GM12801 (cell line): Measurements from ENCODE around the gene ADAMTS15.

ENCODE experiments used
- TF ChIP-seq, protein P1 (sequence below): IDR thresholded peaks from one replicate; pipeline ENCODE4 v1.5.1; 2011; ENCODE audit warnings: control low read depth; ENCODE audit not compliant: insufficient read length; ENCODE audit errors: extremely low read depth

Gene ADAMTS15

DNA sequence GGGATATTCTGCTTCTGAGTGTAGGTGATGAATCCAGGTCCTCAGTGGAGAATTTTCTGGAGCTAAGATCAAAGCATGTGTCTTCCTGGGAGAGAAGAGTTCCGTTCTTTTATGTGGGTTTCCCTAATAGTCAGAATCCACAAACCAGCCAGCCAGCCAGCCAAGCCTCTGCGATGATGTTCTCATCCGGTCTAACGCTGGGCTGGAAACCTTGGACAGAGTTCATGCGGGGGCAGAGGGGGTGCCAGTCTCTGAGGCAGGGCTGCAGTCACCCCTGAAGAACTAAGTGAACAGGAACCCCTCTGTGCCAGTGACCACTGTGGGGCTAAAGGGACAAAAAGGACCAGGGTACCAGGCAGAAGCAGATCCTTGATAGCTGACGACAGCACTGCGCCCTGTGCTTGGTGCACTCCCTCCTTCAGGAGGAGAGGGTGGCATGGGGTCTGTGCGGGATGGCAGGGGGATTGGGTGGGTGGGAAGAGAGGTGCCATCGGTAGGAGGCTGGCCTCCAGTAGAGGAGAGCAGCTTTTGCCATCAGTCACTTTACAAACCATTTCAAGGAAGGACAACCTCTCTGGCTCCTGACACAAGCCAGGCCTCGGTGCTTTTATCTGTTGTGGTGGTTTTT, 27.1 kb downstream of the ADAMTS15 start:
- TF ChIP-seq, protein P1, sequence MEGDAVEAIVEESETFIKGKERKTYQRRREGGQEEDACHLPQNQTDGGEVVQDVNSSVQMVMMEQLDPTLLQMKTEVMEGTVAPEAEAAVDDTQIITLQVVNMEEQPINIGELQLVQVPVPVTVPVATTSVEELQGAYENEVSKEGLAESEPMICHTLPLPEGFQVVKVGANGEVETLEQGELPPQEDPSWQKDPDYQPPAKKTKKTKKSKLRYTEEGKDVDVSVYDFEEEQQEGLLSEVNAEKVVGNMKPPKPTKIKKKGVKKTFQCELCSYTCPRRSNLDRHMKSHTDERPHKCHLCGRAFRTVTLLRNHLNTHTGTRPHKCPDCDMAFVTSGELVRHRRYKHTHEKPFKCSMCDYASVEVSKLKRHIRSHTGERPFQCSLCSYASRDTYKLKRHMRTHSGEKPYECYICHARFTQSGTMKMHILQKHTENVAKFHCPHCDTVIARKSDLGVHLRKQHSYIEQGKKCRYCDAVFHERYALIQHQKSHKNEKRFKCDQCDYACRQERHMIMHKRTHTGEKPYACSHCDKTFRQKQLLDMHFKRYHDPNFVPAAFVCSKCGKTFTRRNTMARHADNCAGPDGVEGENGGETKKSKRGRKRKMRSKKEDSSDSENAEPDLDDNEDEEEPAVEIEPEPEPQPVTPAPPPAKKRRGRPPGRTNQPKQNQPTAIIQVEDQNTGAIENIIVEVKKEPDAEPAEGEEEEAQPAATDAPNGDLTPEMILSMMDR = no peak

DNA sequence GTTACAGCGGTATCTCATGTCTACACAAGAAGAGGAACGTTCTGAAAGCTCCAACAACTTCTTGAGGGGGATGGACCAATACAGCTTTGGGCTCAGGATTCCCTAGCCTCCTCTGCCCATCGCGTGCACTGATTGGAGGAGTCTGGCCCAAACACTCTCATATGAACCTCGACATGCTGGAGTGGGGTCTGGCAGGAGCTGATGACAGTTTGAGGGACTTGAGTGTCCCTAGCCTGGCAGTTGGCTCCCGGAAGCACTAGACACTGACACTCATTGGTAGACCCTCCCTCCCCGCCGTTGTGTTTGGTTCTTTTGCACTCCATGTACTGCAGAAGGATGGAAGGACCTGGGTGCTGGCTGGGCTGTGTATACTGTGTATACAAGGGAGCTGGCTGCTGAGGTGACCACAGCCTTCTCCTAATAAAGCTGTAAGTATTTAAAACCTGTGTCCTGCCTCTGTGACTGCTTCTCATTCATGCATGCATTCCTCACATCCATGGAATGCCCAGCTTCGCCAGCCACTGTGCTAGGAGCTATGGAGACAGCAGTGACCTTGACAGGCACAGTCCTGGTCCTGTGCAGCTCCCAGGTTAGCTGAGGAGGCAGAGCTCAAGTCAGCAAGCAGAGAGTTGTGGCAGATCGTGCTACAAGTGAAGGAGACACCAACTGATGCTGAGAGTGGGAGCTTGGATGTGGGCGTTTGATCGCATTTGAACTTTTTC, 27.9 kb downstream of the ADAMTS15 start:
- TF ChIP-seq, protein P1 = no peak

DNA sequence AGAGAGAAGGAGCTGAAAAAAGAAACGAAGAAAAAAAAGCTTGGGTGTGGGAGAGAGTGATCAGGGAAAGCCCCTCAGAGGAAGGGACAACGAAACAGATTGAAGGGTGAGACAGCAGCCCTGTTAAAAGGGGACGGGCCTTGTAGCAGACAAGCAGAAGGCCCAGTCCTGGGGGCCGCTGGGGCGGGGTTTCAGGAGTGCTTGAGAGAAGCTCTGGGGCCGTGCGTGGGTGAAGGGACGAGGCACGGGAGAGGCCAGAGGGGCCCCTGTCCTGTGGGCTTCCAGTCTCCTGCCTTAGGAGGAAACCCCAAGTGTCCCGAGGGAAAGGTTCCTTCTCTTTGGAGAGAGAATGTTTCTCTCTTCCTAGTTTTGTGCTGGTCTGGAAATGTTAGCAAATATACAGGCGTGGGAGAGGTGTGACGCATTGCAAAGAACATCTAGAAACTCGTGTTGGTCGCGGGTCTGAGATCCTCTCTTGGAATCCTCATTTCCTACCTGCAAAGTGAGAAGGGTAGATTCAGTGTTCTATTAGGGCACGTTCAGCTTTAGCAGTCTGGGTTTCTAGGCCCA, 28.6 kb downstream of the ADAMTS15 start:
- TF ChIP-seq, protein P1 = no peak

- TF ChIP-seq, protein P1 = no peak
Observed at GRCh38 chr11:130477586-130478203, 29.2 kb downstream of the ADAMTS15 start.

DNA sequence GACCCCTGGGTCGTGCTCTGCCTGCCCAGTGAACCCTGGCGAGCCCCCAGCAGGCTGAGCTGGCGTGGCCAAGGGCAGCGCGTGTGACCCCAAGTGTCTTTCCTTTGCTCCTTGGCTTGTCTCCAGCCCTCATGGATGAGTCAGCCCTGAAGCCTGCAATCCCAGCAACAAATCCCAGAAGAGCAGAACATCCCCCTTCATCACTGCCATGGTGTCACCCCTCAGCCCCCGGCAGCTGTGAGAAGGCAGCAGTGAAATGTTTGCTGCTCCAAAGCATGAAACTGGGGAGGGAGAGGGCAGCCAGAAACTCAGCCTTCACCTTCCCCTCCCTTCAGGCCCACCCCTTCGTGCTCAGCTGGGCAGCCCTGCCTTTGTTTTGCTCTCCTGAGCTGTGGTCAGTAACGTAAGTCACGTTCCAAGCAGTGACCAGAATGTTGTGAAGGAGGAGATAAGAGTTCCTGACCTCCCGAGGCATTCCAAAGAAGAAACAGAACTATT, 29.8 kb downstream of the ADAMTS15 start:
- TF ChIP-seq, protein P1 = no peak

DNA sequence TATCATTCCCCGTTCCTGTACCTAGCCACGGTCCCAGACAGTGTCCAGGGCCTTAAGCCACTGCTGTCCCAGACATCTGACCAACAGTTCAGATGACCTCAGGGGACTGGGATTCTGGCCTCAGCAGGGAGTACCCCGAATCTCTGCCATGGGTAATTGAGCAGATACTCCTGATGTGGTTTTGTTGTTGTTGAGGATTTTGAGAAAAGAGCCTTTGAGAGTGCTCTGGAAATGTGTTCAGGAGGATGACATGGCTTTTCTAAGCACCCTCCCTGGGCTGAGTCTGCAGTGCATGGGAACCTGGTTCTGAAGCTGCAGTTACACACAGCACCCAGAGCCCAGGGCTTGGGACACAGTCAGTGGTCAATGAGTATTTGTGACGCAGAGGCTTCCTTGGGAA, 30.4 kb downstream of the ADAMTS15 start:
- TF ChIP-seq, protein P1 = no peak

DNA sequence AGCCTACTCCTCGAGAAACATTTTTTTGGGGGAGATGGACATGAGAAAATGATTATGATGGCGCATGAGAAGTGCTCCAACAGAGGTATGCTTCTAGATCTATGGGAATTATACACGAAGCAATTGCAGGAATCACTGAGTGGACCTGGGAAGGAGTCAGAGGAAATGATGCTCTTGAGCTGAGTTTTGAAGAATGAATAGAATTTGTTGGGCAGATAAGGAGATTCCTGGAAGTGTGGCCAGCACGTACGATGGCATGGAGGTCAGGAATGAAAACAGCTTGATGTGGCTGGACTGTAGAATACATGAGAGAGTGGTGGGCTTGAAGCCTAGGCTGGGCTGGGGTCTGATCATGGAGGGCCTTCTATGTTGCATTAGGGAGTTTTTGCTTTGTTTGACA, 31.7 kb downstream of the ADAMTS15 start:
- TF ChIP-seq, protein P1 = no peak
